Measurements from ENCODE around the gene POLRMT.

GRCh38 chr19:619286-620002 is 13.9 kb downstream of the POLRMT start:
- TF ChIP-seq CTCF (IDR thresholded peaks at IDR 0.05) (no peak), POLR2A (IDR thresholded peaks at IDR 0.05) (no peak)

Data from adrenal gland (tissue), 5 donors.